GM19438 (cell line): ENCODE results near the gene CASKIN1.
"Not testable (repeated sequence)": the region's sequence is repeated elsewhere in the genome, so short reads cannot be mapped to it uniquely, and the experiment has no call there.

Experiments
- ATAC-seq: cut with Tn5 transposase; IDR thresholded peaks from one replicate; pipeline ENCODE4 v1.9.1; 2021; ENCODE audit warnings: low read depth; ENCODE audit not compliant: unreplicated experiment

Gene CASKIN1

DNA sequence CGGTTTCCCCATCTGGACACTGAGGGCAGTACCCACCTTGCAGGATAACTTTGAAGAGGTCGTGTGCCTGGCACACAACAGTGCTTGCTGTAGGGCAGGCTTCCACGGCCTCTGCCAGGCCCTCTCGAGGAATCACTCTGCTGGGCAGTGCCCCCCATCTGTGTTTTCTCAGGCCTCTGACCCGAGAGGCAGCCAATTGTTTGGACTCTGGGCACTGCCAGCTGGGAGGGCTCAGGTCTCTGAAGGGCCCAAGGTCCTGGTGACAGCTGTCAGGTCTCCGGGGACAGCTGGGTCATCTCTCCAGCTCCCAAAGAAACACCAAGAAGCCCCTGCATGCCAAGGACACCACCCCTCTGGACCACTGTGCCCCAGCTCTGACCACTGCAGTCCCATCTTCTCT lies 49.0 kb downstream of the CASKIN1 start:
- ATAC-seq: no peak

DNA sequence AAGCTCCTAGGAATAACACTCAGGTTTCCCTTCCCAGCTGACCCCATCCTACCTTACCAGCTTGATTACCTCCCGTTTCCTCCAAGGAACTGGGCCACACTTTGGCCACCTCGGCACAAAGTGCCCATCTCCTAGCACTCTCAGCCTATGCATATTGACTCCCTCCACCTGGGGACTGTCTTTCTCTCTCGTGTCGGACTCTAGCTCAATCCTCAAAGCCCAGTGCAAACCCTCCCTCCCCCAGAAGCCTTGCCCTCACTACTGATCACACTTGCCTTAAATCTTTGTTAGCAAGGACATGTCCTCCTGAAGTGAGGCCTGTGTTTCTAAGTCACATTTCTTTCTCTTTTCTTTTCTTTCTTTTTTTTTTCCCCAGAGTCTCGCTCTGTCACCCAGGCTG lies 50.6 kb downstream of the CASKIN1 start:
- no peak for ATAC-seq

DNA sequence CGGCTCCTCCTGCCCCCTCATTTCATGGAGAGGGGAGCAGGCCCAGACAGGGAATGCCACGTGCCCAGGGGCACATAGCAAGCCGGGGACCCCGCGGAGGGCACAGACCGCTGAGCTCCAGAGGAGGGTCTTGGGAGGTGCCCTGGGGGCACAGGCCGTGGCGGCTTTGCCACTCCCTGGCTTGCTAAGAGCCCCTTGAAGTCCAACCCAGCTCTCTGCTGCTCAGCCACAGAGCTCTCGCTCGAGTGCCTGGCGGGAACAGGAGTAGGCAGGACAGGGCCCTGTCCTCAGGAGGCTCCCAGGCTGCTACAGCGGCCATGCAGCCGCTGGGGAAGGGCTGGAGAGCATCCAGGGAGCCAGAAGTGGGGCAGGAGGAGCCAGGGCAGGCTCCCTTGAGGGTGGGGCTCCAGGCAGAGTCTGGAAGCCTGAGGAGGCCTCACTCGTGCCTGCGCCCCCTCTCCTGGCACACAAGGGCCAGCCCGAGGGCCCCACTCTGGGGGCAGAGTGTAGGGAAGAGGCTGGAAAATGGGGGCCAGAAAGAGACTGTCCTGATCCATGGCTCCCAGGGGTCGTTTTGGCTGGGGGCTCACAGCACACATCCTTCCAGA lies 52.4 kb downstream of the CASKIN1 start:
- ATAC-seq: no peak

DNA sequence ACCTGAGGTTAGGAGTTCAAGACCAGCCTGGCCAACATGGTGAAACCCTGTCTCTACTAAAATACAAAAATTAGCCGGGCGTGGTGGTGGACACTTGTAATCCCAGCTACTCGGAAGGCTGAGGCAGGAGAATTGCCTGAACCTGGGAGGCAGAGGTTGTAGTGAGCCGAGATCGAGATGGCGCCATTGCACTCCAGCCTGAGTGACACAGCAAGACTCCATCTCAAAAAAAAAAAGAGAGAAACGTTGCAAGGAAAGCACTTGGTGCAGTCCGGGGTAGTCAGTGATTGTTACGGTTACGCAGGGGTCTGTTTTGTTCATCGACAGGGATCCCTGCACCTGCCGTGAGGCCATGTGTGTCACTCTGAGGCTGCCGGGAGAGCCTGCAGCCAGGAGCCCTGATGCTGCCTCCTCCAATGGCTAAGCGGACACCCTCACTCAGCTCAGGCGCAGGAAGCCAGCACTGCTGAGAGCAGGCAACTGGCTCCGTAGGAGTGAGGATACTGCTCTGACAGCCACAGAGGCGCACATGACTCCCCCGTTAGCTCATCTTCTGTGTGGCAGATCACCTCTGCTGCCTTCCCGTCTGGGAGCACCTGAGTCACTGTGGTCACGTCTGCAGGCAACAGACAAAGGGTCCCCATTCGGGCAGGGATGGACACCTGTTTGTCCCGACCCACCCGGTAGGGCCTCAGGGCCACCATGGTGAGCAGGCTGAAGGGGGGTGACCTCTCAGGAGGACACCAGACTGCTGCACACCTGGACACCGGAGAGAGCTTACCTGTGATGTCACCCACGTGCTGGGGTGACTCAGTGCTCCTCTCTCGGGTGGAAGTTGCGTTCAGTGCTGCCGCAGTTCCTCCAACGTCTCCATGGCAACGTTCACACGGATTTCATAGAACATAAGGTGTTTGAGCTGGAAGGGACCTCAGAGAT lies 53.2 kb downstream of the CASKIN1 start:
- no peak for ATAC-seq

DNA sequence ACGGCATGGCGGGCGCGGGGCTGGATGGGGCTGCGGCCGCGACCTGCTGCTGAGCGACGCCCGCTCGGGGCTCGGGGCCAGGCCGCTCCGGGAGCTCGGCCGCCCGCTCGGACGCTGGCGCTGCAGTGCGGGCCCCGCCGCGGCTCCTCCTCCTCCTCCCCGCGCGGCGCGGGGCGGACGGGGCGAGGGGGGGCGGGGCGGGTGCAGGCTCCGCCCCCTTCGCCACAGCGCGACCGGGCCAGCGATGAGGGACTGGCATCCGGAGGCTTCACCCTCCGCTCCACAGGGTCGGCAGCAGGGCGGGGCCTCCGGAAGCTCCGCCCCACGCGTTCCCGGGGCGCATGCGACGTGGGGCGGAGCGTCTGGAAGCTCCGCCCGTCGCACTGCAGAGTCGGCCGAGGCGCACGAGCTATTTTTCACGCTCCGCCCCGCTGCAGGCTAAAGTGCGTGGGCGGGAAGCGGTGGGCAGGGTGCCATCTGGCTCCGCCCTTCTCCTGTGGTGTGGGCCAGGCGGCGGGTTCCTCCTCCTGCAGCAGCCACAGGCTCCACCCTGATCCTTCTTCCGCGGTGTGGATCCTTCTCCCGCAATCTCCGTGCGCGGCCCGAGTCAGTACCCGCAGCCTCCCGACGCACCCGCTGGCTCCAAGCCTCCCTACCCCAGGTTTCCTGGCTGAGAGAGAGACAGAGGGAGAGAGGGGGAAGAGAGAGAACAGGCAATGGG lies 60.5 kb downstream of the CASKIN1 start, which contains the start of gene PKD1:
Gene PKD1, minus strand, starts transcription at position 129 of the 721 bp plus-strand sequence. CDS start 209 bp downstream, outside the sequence.
- ATAC-seq: not testable (repeated sequence)

DNA sequence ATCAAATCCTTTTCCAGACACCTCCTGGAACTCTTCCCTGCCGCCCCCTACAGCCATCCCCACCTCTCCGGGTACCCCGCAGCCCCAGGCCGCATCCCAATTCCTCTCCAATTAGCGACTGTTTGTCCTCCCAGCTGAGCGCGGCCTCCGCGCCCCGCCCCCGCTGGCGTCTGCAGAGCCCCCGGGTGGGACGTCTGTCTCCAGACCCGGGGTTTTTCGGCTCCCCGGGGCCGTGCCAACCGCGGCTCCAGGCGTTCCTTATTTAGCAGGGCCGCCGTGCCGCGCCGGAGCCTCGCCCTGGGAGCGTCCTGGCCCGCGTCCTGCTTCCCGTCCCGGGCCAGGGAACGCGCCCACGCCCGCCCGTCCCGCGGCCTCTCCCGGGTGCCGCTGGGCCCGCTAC lies 61.3 kb downstream of the CASKIN1 start:
- ATAC-seq: not testable (repeated sequence)

DNA sequence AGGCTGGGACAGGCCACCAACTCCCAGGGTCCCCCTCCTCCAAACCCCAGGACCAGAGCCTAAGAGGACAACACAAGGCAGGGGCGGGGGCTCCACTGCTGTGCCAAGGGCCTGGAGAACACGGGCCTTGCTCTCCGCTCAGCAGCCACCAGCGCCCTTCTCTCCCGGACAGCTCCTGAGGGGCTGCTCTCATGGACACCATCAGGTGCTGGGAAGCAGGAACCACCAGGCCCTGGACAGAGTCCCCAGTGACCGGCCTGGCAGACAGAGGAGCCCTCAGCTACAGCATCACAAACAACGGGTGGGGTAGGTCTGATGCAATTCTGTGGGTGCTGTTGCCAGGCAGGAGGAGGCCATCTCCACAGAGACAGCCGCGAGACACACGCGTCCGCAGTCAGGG lies 62.6 kb downstream of the CASKIN1 start:
- ATAC-seq: not testable (repeated sequence)

DNA sequence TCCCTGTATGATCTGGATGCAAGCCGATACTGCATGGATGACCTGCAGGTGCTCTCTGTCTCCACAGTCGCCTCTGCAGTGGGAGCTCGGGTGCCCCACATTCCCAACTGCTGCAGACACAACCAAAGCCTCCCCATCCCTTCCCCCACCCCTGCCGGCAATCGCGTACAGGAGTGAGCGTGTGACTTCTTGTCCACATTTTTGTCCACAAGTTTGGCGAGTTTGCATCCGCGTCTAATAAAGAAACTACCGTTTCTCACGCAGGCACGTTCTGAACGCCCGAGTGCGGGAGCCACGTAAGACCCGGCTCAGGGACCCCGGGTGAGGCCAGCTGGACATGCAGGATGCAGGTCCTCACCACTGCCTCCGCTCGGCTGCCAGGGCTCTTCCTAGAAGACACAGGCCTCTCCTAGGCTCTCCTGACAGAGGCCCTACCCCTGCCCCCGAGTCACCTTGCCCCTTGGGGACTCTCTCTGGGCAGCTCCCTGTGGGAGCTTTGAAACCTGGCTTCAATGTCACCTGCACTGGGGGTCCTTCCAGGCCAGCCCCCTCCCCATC lies 66.4 kb downstream of the CASKIN1 start:
- ATAC-seq: not testable (repeated sequence)

DNA sequence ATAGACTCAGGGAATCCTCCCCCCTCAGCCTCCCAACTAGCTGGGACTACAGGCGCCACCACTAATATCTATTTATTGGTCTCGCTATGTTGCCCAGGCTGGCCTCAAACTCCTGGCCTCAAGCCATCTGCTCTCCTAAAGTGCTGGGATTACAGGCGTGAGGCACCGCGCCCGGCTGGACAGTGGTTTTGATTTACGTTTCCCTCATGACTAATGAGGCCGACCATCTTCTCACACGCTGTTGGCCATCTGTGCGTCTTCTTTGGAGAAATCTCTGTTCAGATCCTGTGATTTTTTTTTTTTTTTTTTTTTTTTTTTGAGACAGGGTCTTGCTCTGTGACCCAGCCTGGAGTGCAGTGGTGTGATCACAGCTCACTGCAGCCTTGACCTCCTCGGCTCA lies 67.2 kb downstream of the CASKIN1 start:
- ATAC-seq: not testable (repeated sequence)

DNA sequence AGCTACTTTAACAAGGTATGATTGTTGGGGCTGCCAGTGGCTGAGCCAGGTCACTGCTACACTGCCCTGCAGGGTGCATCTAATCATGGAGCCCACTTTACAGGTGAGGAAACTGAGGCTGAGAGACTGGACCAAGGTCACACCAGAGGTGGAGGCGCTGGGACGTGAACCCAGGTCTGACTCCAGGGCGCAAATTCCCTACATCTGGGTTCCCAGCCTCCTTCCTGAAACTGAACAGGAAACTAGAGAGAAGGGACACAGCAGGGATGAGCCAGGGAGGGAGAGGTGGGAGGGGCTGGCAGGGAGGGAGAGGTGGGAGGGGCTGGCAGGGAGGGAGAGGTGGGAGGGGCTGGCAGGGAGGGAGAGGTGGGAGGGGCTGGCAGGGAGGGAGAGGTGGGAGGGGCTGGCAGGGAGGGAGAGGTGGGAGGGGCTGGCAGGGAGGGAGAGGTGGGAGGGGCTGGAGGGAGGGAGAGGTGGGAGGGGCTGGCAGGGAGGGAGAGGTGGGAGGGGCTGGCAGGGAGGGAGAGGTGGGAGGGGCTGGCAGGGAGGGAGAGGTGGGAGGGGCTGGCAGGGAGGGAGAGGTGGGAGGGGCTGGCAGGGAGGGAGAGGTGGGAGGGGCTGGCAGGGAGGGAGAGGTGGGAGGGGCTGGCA lies 68.7 kb downstream of the CASKIN1 start:
- not testable (repeated sequence) for ATAC-seq
